ENCODE results near the gene ARHGAP31. TPM values are rescaled to one million over a fixed set of nuclear protein-coding genes. Genes with fewer than 3 reads are reported as not detected.
"Not testable (repeated sequence)": the region's sequence is repeated elsewhere in the genome, so short reads cannot be mapped to it uniquely, and the experiment has no call there.

Gene ARHGAP31, protein sequence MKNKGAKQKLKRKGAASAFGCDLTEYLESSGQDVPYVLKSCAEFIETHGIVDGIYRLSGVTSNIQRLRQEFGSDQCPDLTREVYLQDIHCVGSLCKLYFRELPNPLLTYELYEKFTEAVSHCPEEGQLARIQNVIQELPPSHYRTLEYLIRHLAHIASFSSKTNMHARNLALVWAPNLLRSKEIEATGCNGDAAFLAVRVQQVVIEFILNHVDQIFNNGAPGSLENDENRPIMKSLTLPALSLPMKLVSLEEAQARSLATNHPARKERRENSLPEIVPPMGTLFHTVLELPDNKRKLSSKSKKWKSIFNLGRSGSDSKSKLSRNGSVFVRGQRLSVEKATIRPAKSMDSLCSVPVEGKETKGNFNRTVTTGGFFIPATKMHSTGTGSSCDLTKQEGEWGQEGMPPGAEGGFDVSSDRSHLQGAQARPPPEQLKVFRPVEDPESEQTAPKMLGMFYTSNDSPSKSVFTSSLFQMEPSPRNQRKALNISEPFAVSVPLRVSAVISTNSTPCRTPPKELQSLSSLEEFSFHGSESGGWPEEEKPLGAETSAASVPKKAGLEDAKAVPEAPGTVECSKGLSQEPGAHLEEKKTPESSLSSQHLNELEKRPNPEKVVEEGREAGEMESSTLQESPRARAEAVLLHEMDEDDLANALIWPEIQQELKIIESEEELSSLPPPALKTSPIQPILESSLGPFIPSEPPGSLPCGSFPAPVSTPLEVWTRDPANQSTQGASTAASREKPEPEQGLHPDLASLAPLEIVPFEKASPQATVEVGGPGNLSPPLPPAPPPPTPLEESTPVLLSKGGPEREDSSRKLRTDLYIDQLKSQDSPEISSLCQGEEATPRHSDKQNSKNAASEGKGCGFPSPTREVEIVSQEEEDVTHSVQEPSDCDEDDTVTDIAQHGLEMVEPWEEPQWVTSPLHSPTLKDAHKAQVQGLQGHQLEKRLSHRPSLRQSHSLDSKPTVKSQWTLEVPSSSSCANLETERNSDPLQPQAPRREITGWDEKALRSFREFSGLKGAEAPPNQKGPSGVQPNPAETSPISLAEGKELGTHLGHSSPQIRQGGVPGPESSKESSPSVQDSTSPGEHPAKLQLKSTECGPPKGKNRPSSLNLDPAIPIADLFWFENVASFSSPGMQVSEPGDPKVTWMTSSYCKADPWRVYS (N-terminal part only)
- 3.7 TPM for total RNA-seq

GRCh38 chr3:119293871-119294695, at the start of gene ARHGAP31:
Gene ARHGAP31, plus strand, starts transcription at chr3:119294383. Its CDS starts 522 bp downstream, at chr3:119294905.
- DNase-seq: peak; percentile 31

- no peak for DNase-seq
Observed at GRCh38 chr3:119245778-119246177, 48.4 kb upstream of the ARHGAP31 start.

DNA sequence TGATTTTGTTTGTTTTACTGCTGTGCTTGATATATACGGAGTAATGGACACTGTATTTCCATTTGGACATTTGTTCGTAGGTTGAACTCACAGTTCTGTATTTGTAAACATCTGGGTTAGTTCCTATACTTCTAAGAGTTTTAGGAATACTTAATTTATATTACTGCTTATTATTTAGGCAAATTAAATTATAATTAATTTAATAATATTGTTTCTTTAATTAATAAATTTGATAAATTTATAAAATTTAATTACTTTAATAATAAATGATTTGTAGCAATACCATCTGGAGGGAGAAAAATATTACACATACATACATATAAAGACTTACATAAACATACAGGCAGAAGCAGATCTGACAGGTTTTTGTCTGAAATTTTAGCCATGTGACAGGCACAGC, 39.0 kb upstream of the ARHGAP31 start:
- no peak for DNase-seq

GRCh38 chr3:119257111-119257510, 37.1 kb upstream of the ARHGAP31 start:
- no peak for DNase-seq

DNA sequence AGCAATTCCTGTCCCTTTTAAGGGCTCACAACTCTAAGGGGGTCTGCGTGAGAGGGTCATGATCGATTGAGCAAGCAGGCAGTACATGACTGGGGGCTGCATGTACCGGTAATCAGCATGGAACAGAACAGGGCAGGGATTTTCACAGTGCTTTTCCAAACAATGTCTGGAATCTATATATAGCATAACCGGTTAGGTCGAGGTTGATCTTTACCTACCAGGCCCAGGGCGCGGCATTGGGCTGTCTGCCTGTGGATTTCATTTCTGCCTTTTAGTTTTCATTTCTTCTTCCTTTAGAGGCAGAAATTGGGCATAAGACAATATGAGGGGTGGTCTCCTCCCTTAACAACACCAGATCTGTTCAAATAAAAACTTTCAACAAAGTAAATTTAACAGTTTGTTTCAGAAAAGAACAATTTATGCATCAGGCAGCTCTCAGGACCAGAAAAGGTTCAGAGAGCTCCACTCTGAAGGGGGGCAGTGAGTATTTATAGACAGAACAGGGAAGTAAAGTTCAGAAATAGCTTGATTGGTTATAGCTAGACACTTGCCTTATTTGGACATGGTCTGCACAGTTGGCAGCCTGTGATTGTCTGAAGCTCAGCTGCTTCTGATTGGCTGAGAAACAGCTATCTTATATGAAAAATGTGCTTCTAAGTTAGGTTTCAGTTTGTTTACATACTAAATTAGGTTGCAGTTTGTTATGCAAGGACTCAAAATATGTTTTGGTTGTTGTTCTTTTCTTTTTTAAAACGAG, 36.4 kb upstream of the ARHGAP31 start:
- DNase-seq: no peak

DNA sequence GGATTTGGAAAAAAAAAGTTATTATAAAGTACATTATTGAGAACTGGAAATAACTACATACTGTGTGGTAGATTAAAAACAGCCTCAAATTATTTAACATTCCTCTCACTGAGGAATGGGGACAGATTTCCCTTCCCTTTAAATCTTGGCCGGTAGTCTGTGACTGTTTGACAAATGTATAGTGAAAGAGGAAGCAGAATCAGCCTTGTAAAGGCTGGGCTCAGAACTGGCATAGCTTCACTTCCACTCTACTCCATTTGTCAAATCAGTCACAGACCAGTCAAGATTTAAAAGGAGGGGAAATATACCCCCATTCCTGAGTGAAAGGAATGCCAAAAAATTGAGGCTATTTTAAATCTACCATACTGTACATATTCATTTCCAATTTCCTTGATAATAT, 35.3 kb upstream of the ARHGAP31 start:
- no peak for DNase-seq

- no peak for DNase-seq
Observed at GRCh38 chr3:119259821-119260220, 34.4 kb upstream of the ARHGAP31 start.

GRCh38 chr3:119261055-119261454, 33.1 kb upstream of the ARHGAP31 start:
- no peak for DNase-seq

GRCh38 chr3:119270212-119270611, 24.0 kb upstream of the ARHGAP31 start:
- DNase-seq: not testable (repeated sequence)

- DNase-seq: no peak
Observed at GRCh38 chr3:119276680-119277079, 17.5 kb upstream of the ARHGAP31 start.

GRCh38 chr3:119279101-119279554, 15.1 kb upstream of the ARHGAP31 start:
- DNase-seq: no peak

DNA sequence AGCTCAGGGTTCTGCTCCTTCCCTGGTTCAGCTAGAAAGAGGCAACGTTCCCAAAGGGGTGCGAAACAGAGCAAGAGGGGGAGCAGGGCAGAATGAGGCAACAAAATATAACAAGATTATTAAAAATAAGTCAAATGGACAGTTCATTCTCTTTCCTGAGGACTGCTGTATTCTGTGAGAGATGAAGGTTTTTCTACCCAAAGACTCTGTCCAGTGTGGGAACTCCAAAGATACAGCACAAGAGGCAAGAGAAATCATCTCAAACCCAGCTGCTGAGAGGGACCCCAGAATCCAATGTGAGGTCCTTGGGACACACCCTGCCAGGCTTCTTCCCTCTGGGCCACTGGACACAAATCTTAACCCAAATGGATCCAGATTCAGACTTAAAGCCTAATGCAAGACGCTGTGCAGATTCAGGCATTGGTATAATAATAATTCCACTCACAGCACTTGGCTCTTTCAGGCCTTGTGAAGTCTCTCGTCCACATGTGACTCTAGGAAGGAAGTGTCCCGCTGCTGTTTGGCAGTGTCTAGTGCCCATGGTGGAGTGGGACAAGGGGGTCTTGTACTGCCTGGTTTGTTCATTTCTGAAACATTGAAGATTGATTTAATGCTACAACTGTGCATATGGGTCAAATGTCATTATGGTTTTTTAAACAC, 14.5 kb upstream of the ARHGAP31 start:
- no peak for DNase-seq

DNA sequence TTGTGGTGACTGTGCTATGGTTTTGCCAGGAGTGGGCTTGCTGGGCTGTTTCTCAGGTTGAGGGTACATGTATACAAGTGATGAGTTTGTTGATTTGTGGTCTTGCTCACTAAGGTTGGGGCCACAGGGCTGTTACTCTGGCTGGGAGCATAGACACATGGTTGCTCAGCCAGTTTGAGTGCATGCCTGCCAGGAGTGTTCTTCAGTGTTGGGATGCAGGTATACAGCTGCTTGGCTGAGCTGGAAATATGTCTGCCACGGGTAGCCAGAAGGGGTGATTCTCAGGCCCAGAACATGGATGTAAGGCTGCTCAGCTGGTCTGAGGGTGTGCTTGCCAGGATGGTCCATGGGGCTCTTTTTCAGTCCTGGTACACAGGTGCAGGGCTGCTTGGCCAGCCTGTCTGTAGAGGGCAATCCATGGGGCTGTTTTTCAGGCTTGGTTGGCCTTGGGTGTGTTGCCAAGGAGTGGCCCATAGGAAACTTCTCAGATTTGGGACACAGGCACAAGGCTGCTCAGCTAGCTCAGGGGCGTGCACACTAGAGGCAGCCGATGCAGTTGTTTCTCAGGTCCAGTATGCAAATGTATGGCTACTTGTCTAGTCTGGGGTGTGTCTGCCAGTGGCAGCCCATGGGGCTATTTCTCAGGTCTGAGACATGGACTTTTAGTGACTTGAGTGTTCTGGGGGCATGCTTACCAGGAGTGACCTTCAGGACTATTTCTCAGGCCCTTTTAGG, 5.3 kb upstream of the ARHGAP31 start:
- DNase-seq: no peak

DNA sequence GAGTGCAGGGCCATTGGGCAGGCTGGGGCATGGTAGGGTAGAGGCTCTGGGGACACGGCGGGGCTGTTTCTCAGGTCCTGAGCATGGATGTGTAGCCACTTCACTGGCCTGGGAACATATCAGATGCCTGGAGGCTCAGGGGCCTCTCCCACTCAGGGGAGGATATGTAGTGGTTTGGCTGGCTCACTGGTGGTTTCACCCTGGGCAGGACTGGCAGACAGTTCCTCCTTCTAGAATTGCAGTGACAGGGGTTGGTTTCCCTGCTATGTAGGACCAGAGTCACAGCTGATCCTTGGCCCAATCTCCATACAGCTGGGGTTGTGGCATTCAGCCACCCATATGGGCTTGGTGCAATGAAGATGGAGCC, 4.8 kb upstream of the ARHGAP31 start:
- no peak for DNase-seq

DNA sequence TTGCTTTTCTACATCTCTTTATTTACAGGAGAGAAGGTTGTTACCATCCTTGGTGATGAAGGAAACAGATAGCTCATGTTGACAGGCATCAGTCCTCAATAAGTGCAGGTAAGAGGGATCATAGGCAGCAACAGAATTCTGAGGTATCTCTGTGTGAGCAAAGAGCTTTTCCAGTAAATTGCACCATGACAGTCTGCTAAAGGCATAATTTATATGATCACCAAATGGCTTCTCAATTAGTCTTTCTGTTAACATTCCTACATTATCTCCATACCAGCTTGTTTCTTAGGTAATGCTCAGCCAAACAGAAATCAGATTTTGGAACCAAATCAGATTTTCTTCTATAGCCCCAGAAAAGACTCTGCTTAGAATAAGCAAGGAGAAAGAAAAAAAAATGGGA, 3.6 kb upstream of the ARHGAP31 start:
- no peak for DNase-seq

- no peak for DNase-seq
Observed at GRCh38 chr3:119291062-119291700, 3.0 kb upstream of the ARHGAP31 start.

- DNase-seq: no peak
Observed at GRCh38 chr3:119292666-119293065, 1.5 kb upstream of the ARHGAP31 start.

GRCh38 chr3:119293105-119293870, 895 bp upstream of the ARHGAP31 start:
- DNase-seq: no peak
